Ramos (cell line): ENCODE measurements around the gene RPRM.
"Not testable (repeated sequence)": the region's sequence is repeated elsewhere in the genome, so short reads cannot be mapped to it uniquely, and the experiment has no call there.

ENCODE experiments used
- in situ Hi-C: fragments of 300-500 bp; cut with MboI; formaldehyde crosslinking; loops from one replicate; pipeline ENCODE4 v1.14.3; 2022; ENCODE audit warnings: low sequenced_read_pairs; ENCODE audit not compliant: unreplicated experiment

RPRM gene

DNA sequence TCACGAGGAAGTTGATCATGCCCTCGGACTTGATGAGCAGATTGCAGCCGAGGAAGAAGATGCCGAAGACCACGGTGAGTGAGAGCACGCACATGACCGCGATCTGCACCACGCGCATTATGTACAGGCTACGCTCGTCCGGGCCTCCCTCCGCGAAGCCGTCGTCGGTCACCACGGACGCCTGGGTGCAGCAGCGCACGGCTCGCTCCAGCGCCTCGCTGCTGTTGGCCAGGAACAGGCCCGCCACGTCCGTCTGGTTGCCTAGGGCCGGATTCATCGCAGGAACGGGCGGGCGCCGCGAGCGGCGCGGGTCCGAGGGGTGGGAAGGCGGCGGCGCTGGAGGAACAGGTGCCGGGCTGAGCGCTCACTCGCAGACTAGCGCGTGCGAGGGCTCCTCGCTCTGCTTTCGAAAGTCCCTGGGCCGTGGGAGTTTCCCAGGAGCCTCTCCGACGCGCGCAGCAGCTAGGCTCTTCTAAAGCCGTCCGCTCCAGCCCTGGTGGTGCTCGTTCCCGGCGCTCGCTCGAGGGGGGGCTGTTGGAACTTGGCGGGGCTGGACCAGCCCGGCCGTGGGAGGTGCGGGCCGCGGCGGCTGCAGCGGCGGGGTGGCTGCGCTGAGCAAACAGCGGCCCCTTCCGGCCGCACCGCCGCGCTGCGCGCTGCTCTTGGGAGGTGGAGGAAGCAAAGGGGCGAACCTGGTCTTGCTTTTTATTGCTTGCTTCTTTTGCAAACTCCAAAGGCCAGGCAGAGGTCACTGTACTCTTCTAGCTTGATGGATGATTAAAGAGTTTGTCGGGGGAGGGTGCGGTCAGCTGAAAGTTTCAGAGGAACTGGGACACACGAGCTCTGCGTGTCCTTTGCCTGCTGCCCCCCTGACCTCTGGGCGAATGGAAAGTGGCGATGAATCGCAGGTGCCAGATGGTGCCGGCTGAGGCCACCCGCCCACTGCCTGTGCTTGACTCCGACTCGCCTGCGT lies at the start of gene RPRM:
Gene RPRM, minus strand, starts transcription at position 474 of the 973 bp plus-strand sequence. Its CDS starts 197 bp downstream, at position 277.
- in situ Hi-C loops: no loop called here

DNA sequence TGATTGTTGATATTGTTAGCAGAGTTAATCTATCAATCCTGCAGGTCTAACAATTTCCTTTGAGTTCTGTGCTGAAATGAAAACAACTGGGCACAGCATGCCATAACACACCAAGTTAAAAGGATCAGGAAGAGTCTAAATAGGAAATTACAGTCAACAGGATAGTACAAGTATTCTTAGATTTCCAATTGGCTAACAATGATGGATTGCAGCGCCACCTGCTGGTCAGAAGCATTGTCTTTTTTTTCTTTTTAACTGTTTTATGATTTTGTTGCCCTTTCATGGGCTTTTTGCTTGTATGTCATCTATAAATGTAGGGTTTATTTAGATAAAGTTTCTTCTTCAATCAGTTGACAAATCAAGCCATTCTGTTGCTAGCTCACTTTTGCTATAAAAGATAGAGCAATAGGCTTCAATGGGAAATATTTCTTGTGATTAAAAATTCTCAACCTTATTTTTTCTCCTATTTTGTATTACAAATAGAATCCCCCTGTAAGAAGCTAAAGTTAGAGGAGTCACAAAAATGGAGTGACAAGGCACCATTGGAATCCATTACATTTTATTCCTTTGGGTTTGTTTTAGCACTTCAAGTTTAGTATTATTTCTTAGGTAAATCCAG lies 40.8 kb upstream of the RPRM start:
- in situ Hi-C loops: no loop called here

DNA sequence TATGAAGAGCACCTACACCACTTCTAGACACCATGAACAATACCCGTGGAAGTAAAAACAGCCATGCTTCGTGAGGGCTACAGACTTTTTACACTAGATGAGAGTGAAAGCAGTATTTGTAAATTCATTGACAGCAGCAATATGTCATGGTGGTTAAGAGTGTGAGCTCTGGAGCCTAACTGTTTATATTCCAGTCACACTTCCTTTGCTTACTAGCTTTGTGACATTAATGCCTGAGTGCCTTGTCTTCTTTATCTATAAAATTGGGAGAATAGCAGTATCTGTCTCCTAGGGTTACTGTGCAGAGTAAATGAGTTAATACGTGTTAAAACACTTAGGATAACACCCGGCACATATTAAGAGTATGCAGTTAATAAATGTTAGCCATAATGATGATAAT lies 33.8 kb upstream of the RPRM start:
- in situ Hi-C loops: no loop called here

DNA sequence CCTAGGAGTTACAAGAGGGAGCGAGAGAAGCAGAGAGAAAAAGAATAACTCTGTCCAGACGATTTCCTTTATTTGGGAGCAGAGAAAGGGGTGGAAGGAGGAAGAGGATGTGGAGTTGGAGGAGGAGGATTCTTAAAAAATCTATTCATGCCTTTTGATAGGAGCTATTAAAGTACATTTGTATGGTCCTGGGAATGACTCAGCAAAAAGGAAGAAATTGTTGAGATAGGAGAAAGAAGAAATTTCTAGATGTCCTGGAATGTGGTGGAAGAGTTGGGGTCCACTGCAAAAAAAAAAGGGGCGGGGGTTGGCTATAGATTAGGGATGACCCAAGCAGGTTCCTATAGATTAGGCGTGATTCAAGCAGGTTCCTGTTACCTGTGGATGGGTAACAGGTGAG lies 32.4 kb upstream of the RPRM start:
- in situ Hi-C loops: no loop called here

DNA sequence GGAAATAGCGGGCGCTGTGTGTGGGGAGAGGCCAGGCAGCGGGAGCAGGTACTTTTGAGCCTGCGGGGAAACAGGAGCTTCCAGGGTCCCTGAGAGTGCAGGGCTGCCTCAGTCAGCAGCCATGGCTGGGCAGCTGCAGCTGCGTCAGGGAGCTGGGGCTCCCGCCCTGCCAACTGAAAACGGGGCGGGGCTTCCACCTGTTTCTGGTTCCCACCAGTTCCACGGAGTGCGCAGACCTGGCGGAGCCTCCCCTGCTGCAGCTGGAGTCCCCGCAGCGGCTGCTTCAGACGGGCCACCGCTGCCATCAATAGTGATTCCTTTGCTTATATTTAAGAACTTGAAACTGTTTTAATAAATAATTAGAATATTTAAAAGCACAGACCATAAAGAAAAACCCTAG lies 30.6 kb upstream of the RPRM start:
- in situ Hi-C loops: no loop called here

DNA sequence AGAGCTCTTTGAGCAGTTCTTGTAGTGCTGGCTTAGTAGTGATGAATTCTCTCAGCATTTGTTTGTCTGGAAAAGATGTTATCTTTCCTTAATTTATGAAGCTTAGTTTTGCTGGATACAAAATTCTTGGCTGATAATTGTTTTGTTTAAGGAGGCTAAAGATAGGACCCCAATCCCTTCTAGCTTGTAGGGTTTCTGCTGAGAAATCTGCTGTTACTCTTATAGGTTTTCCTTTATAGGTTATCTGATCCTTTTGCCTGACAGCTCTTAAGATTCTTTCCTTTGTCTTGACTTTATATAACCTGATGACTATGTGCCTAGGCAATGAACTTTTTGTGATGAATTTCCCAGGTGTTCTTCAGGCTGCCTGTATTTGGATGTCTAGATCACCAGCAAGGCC lies 27.9 kb upstream of the RPRM start:
- in situ Hi-C loops: not testable (repeated sequence)

DNA sequence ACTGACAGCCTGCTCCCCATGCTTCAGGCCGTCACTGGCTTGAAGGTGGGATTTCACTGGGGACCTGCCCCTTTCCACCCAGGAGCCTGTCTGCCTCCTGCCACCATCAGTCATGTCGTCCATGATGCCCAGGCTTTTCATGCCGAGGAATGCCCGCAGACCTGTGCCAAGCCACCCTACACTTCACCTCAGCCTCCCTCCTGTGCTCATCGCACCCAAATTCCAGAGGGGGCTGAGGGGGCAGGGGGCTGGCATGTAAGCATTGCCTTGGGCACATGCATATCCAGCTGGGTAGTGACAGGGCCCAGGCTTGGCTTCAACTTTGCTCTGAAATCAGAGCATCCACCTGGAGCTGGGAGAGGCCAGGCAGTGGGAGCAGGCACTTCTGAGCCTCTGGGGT lies 20.9 kb upstream of the RPRM start:
- in situ Hi-C loops: no loop called here

DNA sequence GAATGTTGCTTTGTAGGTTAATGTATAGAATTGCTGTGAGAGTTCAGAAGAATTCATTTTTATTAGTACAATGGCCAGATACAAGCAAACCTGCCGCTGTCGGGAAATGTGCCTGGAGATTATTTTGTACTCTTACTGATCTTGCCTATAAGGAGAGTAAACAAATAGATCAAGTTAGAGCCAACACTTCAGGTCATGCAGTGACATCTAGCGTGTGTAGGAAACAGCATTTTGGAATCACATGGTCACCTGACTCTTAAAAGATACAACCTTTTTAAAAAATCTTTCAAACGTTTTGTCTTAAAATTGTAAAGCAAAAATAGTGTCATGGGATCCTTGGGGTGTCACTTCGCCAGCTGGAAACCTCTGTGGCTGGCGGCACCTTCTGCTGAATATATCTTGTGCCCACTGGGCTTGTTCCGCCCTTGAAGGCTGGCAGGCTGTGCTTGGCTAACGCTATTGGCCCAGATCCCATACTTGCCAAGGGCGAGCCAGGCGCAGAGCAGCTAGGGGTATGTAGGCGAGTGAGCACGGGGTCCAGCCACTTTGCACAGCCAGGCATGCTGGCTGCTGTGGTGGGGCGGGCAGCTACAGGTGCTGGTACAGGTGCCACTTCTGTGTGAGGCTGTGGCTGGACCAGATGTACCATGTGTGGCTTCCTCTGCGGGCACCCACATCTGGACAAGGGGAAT lies 19.5 kb upstream of the RPRM start:
- in situ Hi-C loops: no loop called here

DNA sequence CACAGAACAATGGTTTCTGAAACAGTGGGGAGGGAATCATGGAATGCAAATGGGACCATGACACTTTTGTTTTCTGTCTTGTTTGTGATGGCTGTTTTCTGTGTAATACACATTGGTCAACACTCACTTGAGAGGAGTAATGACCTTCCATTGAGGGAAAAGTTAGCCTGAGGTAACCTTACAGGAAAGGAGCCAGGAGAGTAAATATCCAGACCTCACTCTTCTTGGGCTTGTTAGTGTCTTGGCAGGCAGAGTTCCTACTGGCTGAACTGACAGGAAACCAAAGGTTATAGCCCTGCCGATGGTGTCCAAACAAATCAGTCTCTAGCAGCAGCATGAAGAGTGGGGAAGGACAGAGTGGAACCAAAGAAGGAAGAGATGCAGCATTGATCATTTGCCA lies 17.2 kb upstream of the RPRM start:
- in situ Hi-C loops: no loop called here

DNA sequence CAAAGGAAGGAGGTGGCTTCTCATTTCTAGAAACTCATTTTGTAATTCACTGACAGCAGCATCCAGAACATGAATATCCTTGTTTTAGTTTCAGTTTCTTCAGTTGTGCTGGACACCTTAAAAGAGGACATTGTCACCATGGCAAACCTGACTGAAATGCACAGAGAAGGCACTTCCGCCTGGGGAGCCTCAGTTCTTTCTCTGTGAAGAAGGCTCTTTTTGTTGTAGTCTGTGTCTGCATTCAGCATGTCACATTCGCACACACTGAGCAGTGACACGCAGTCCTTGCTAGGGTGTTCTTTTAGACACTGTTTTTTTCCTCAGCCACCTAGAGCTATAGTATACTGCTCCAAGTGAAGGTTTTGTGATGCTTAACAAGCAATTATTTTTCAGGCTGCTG lies 9.5 kb upstream of the RPRM start:
- in situ Hi-C loops: no loop called here

DNA sequence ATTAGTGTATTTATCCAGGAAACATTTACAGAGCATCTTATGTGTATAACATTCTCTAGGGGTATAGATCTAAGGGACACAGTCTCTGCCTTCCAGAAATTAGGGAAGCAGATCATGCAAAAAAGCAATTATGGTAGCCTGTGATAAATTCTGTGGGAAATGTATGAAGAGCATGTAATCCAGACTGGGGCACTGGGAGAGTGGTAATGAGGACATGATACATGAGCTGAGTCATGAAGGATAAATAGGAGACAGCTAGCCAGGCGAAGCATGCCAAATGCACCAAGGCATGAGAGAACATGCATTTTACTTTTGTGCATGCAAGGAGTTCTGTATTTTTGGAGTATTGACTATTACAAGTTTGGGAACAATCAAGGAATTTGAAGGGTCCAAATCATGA lies 8.9 kb upstream of the RPRM start:
- in situ Hi-C loops: no loop called here

DNA sequence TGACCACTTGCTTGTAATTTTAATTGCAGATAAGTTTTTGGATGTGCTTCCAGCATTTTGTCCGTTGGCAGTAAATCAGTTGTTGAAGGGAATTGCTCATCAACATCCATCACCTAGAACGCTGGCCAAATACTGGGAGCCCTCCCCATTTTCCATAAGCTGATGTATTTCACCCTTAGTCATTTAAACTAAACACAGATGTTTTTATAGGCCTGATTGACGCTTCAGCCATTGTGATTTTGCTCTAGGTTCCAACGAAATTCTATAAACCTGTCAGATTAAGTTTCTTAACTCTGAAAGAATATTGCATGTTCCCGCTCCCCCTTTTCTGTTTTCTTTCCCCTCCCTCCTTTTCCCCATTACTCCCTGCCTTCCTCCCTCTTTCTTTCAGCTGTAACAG lies 1.0 kb upstream of the RPRM start:
- in situ Hi-C loops: no loop called here

DNA sequence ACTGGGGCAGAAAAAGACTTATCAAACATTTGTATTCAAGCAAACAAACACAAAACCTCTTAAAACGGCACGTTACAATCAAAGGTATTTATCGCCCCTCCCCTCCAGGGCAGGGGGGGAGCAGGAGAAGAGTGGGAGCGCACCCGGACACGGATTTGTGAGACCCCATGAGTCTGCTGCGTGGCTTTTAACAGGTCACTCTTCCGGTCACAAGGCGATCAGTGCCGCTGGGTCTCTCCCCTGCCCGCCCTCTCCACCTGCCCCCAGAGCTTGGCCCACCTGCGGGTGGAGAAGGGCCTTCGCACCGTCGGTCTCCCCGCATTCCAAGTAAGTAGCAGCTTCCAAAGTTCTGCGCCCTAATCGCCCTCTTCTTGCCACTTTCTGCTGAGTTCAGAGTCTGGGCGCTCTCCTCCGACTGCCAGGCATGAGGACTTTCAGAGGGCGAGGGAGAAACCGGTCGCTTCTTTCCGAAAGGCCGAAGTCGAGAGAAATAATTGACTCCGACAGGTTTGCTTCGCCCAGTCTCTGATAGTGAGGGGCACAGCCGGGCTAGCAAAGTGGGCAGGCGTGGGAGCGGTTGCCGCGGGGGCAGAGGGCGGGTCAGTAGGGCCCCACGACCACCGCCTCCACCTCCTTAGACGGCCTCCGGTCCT lies 800 bp downstream of the RPRM start:
- in situ Hi-C loops: no loop called here

DNA sequence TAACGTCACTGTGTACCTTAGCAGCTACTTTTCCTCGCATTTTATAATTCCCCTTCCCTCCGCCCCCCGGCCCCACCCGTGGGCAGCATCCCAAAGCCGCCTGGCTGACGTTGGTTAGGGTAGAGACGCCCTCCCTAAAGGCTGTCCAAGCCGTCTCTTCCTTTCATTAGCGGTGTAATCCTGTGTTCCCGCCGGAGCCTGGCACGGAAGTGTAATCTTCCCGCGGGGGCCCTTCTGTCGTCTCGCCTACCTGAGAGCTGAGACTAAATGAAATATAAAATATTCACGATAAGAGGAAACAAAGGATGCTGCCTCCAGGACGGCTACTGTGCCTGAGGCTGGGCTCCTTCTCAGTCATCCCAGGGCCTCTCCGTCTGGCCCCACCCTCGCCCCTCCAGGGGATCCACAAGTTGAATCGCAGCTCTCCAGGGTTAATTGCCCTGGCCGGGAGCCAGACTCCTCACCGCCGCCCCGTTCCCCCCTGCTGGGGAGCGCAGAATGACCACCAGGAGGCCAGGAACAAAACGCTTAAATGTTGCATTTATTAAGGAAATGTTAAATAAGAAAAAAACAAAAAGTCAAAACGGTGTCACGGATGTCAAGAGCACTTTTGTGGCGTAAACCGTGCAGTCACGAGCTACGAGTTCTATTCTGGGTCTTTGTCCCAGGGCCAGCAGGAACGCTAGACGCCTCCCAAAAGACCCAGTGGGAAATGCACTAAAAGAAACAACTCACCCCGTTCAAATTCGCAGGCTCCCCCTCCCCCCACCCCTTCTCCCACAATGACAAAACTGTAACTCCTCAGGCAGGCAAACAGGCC lies 1.5 kb downstream of the RPRM start:
- in situ Hi-C loops: no loop called here

DNA sequence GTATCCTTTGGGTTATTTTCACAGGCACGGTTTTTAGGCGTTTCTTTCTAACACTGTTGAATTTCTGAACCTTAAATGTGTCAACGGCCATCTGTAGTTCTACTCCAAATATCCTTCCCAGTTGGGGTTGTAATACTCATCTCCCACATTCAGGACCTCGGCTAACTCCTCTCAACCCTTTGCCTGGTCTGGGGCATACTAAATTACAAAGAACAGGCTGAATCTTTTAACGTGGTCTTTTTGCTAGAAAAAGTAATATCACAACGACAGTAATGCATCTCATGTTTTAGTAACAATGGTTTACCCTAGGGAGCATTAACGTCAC lies 2.1 kb downstream of the RPRM start:
- in situ Hi-C loops: no loop called here

DNA sequence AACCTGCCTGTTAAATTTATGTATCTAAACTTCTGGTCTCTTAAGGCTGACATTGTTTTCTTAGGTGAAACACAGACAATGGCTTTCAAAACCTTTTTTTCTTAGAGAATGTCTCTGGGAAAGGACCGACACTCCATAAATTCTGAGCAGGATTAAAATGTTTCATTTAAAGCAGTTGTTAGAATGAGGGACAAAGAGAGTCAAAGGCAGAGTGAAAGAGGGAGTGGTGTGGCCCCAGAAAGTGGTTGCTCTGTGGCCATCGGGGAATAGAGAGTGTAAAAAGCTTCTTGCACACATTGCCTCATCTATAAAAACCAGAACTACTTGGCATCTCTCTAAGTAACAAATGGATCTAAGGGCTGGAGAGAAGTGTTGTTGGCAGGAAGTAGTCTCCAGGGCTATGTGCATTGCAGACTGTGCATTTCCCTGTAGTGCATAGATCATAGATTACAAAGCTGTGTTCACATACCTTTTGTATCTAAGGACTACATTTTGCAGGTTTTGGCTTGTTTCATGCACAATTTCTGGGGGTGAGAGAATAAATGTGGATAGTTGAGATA lies 3.6 kb downstream of the RPRM start:
- in situ Hi-C loops: no loop called here

DNA sequence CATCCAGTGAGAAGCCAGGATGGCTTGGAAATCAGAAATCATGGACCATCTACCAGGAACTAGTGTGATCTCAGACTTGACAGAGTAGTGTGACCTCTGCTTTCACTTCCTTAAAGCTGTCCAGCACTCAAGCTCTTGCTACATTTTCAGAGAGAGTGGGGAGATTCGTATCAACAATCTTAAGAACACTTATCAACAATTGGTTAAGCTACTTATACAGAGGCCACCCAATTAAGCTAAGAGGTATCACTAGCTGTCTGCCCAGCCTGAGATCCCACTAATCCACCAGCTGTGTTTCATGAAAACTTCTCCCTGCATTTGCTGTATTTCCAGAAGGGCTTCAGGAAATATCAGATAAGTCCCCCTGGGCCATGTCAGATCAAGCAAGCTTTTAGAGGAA lies 4.2 kb downstream of the RPRM start:
- in situ Hi-C loops: no loop called here

DNA sequence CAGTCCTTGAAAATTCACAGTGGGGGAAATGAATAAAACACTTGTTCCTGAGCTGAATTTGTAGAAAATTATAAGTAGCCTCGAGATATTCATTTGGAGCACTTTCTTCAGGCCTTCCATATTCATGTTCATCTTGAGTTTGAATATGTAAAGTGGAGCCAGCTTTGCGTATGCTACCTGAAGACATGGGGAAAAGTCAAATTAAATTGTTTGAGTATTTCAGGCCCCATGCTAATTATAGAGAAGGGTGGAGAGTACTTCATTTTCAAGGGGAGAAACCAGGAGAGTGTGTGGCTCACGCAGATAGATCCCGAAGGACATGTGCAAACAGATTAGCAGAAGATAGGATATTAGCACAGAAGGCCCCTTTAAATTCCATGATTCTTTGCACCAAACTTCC lies 7.7 kb downstream of the RPRM start:
- in situ Hi-C loops: no loop called here

DNA sequence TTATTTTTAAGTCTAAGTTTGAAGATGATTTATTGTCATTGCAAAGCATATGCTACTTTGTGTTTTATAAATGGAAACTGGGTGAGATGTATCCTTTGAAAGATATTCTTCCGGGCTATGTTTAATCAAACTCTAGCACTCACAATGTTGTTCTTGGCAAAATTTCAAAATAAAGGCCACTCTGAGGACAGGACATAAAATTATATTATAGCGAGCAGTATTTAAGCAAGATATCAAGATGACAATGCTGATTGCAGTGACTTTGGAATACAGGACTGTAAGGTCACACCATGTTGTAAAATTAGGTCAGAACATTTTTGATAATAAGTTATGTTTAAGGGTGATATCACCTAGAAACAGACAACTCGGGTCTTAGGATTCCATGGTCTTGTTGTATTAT lies 14.2 kb downstream of the RPRM start:
- in situ Hi-C loops: no loop called here
